Gastroesophageal sphincter (tissue), 3 donors: ENCODE results near the gene SMIM43.

Experiments
- CTCF ChIP-seq, 4 experiments: fragments of 200-600 bp in 2 of 4; fragments of 450-650 bp in 2 of 4; sonication (generic) in 1 of 4; IDR thresholded peaks; one replicate each; pipeline ENCODE4 v1.5.1; 2017 to 2019; ENCODE audit warnings: antibody characterized with exemption in 4 of 4, mild to moderate bottlenecking in 2 of 4, moderate library complexity in 2 of 4
- POLR2A ChIP-seq, 2 donors: fragments of 450-650 bp; IDR thresholded peaks; one replicate each; pipeline ENCODE4 v1.6.1; 2017; ENCODE audit warnings: antibody characterized with exemption in 2 of 2, mild to moderate bottlenecking in 2 of 2, moderate library complexity in 1 of 2
- POLR2AphosphoS5 ChIP-seq: sonication (generic); formaldehyde crosslinking; IDR thresholded peaks from one replicate; pipeline ENCODE4 v1.6.1; 2017; ENCODE audit warnings: antibody characterized with exemption

GRCh38 chr4:121728798-121729226 is 36.2 kb downstream of the SMIM43 start:
- TF ChIP-seq CTCF (IDR thresholded peaks at IDR 0.05) (no peak), POLR2AphosphoS5 (no peak), POLR2A (IDR thresholded peaks at IDR 0.05) (no peak)
